ENCODE results near the gene DPM3. TPM values are rescaled to one million over a fixed set of nuclear protein-coding genes. Genes with fewer than 3 reads are reported as not detected.

Gene DPM3
- total and polyA plus RNA-seq, 9 of the 15 experiments (the other 6 are each of a cell fraction or from before 2014, with no cell fraction given) = 3.7 to 120 (median 36.4) TPM

DNA sequence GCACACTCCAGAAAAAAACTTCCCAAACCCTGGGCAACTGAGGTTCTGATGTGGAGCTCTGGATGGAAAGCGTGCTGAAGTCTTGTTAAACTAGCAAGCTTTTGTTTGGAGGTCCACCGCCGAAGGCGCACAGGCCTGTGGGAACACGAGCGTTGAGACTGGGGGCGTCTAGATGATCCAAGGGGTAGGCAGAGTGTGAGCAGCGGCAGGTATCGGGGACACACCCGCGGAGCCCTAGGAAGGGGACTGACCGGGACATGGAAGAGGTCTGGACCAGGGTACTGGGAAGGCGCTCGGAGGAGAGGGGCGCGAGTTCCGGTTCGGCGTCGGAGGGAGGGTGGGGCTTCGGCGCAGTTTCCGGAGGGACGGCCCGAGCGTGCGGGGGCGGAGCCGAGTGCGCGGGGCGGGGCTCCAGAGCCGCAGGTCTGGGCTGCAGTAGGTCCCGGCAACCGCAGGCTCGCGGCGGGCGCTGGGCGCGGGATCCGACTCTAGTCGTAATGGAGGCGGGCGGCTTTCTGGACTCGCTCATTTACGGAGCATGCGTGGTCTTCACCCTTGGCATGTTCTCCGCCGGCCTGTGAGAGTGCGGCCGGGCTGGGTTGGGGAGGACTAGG, 4.8 kb downstream of the DPM3 start, which contains the start of gene SLC50A1 (continued):
- TF ChIP-seq HSF4 (CRISPR knock-in tag; IDR thresholded peaks at IDR 0.05; ENCODE audit: borderline replicate concordance) = 0 out of 2 replicates have a peak, but pooled peaks have one; percentile 60
- no peak for TF ChIP-seq DACH1 (IDR thresholded peaks at IDR 0.05; ENCODE audit: partially characterized antibody)
- no peak for TF ChIP-seq SRF (CRISPR knock-in tag; IDR thresholded peaks at IDR 0.05)
- TF ChIP-seq HDAC3 (IDR thresholded peaks at IDR 0.05; ENCODE audit: borderline replicate concordance, partially characterized antibody) = no peak
- TF ChIP-seq BHLHE40 (IDR thresholded peaks at IDR 0.05; ENCODE audit: low read length) = peak; percentile 80
- TF ChIP-seq TARDBP (IDR thresholded peaks at IDR 0.05) = no peak
- no peak for TF ChIP-seq ZNF184 (CRISPR knock-in tag; IDR thresholded peaks at IDR 0.05)
- peak; percentile 93 for TF ChIP-seq RBFOX2 (IDR thresholded peaks at IDR 0.05; ENCODE audit: low read depth, low read length)
- TF ChIP-seq KAT7 (CRISPR knock-in tag; IDR thresholded peaks at IDR 0.05; ENCODE audit: borderline replicate concordance) = peak; percentile 39; the same call in 1 of the 2 replicates
- TF ChIP-seq PHF21A (IDR thresholded peaks at IDR 0.05; ENCODE audit: borderline replicate concordance, low read depth) = no peak
- TF ChIP-seq, protein P1, sequence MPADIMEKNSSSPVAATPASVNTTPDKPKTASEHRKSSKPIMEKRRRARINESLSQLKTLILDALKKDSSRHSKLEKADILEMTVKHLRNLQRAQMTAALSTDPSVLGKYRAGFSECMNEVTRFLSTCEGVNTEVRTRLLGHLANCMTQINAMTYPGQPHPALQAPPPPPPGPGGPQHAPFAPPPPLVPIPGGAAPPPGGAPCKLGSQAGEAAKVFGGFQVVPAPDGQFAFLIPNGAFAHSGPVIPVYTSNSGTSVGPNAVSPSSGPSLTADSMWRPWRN (IDR thresholded peaks at IDR 0.05; ENCODE audit: low read depth) = no peak
- no peak for TF ChIP-seq DMBX1 (CRISPR knock-in tag; IDR thresholded peaks at IDR 0.05; ENCODE audit: borderline replicate concordance)
- no peak for TF ChIP-seq TAF15 (IDR thresholded peaks at IDR 0.05; ENCODE audit: low read depth, low read length)
- TF ChIP-seq SREBF1 (IDR thresholded peaks at IDR 0.05; ENCODE audit: borderline replicate concordance, low read depth, low read length) = no peak
- TF ChIP-seq ZNF668 (CRISPR knock-in tag; IDR thresholded peaks at IDR 0.05) = no peak
- peak; percentile 72 to 76 for TF ChIP-seq MAZ (CRISPR knock-in tag; conservative IDR thresholded peaks at IDR 0.05 in 1 of 2, IDR thresholded peaks at IDR 0.05 in 1 of 2)
- peak; percentile 23 for TF ChIP-seq MYC (IDR thresholded peaks at IDR 0.05; ENCODE audit: low read depth, low read length)
- TF ChIP-seq MYC (CRISPR knock-in tag; IDR thresholded peaks at IDR 0.05; ENCODE audit: borderline replicate concordance, low read depth) = 0 out of 2 replicates have a peak, but pooled peaks have one; percentile 32
- no peak for TF ChIP-seq NR1H2 (CRISPR knock-in tag; IDR thresholded peaks at IDR 0.05)

All from K562 (cell line).